Measurements from ENCODE around the gene TMEM272. TPM values are rescaled to one million over a fixed set of nuclear protein-coding genes. Genes with fewer than 3 reads are reported as not detected.

The TMEM272 gene
- total and polyA plus RNA-seq, 2 of the 4 experiments (the other 2 are of a cell fraction) = not detected

- ChIA-PET POLR2A (ENCODE audit: unreplicated experiment) (no interaction called here), CTCF (no interaction called here)
- Histone ChIP-seq H3K56ac (ENCODE audit: extremely low read depth, insufficient read depth, low read length) (no peak overlapping the region), H4K8ac (ENCODE audit: low read depth in 2 of 2, low read length in 2 of 2) (no peak overlapping the region), H3K9me3 (ENCODE audit: control insufficient read depth, insufficient read depth, low read length) (no peaks in the 10 kb centered on the region), H3K79me1 (ENCODE audit: low read depth in 1 of 2, low read length in 2 of 2) (peaks cover 0 to 1% of the 10 kb centered on the region in 2 experiments; a peak in 1 of 4 replicates), H2BK5ac (ENCODE audit: low read depth, low read length, poor library complexity, severe bottlenecking) (no peak overlapping the region), H3K4me3 (ENCODE audit: insufficient read depth, low read depth, low read length) (no peak overlapping the region), H2AK9ac (replicated peaks; ENCODE audit: low read depth, low read length, poor library complexity) (no peak overlapping the region), H2AK5ac (ENCODE audit: low read depth, low read length) (no peak overlapping the region), H3K14ac (replicated peaks; ENCODE audit: low read depth, low read length) (no peak overlapping the region), H3K9me1 (ENCODE audit: insufficient read depth, low read length) (peaks cover 2% of the 10 kb centered on the region), H3K4me1 (ENCODE audit: control insufficient read depth, insufficient read depth, low read length) (no peaks in the 10 kb centered on the region), H2BK120ac (ENCODE audit: low read depth, low read length) (no peak overlapping the region), H3K27me3 (ENCODE audit: control insufficient read depth, insufficient read depth, low read length) (peaks cover 8% of the 10 kb centered on the region), H4K5ac (ENCODE audit: low read depth, low read length) (no peak overlapping the region), H3K4ac (ENCODE audit: low read depth, low read length) (no peak overlapping the region), H2BK15ac (ENCODE audit: low read depth, low read length) (no peak overlapping the region), H3K23ac (ENCODE audit: low read depth, low read length) (no peak overlapping the region), H3K27ac (ENCODE audit: insufficient read depth, low read length) (no peak overlapping the region), H2BK20ac (ENCODE audit: low read depth, low read length) (no peak overlapping the region), H3K18ac (ENCODE audit: low read depth, low read length) (no peak overlapping the region), H2AFZ (replicated peaks; ENCODE audit: low read length, poor library complexity) (no peak overlapping the region), H4K91ac (ENCODE audit: insufficient read depth, low read depth, low read length) (no peak overlapping the region), H3K36me3 (ENCODE audit: control insufficient read depth, insufficient read depth, low read length) (no peaks in the 10 kb centered on the region; the same call in 1 of the 2 replicates), H4K20me1 (ENCODE audit: insufficient read depth, low read length) (no peaks in the 10 kb centered on the region), H3K4me2 (ENCODE audit: low read depth, low read length) (no peak overlapping the region), H3K9ac (ENCODE audit: low read depth, low read length) (no peak overlapping the region)
- 83% methylated on average over 5 of the region's 9 CpGs; no CpG with 5 or more reads in 1 of the 2 experiments for WGBS, 2 experiments (ENCODE audit: extremely low coverage in 2 of 2, insufficient read length in 1 of 2)
- dilution Hi-C loops (cut with HindIII; ENCODE audit: low sequenced_read_pairs, unreplicated experiment) = no loop called here
- TF ChIP-seq MAZ (IDR thresholded peaks at IDR 0.05; ENCODE audit: borderline replicate concordance, low read depth, low read length) (no peak), POLR2A (IDR thresholded peaks at IDR 0.05; ENCODE audit: low read depth, low read length) (no peak), CTCF (conservative IDR thresholded peaks at IDR 0.05; ENCODE audit: low read depth, low read length) (no peak), CHD1 (IDR thresholded peaks at IDR 0.05; ENCODE audit: low read depth, low read length) (no peak), USF2 (IDR thresholded peaks at IDR 0.05; ENCODE audit: low read depth, low read length) (no peak)
- intact Hi-C loops (cut with micrococcal nuclease) = no loop called here
- in situ Hi-C loops (cut with MboI; ENCODE audit: low sequenced_read_pairs) = no loop called here
- DNase-seq (no peak), ATAC-seq (ENCODE audit: low read depth) (no peak)
- no TSS peak for BruUV-seq (replicated peaks)
These were observed 72.9 kb downstream of the TMEM272 start for GRCh38 chr13:51772105-51772455.
